Right atrium auricular region (tissue), 2 donors: ENCODE measurements around the gene HDAC9. TPM values are rescaled to one million over a fixed set of nuclear protein-coding genes. Genes with fewer than 3 reads are reported as not detected.

ENCODE experiments used
- DNase-seq: peaks from one replicate; pipeline ENCODE4 v3.0.0-alpha.2; 2019; ENCODE audit warnings: low spot score
- H3K27ac ChIP-seq, 2 donors: fragments of 200-600 bp; sonication (generic); 1 replicate in 1 of 2; 2 replicates in 1 of 2; pipeline ENCODE4 v1.5.1; 2016 to 2019
- H3K27me3 ChIP-seq, 2 donors: fragments of 200-600 bp; sonication (generic); one replicate each; pipeline versions ENCODE4 v1.5.1 to v1.6.0; 2017 to 2019
- H3K36me3 ChIP-seq: fragments of 200-600 bp; sonication (generic); one replicate; pipeline ENCODE4 v1.5.1; 2016
- H3K4me1 ChIP-seq, 2 donors: fragments of 200-600 bp; sonication (generic); one replicate each; pipeline versions ENCODE4 v1.5.1 to v1.6.0; 2017 to 2019
- H3K4me3 ChIP-seq, 2 donors: fragments of 200-600 bp; sonication (generic); 1 replicate in 1 of 2; 2 replicates in 1 of 2; pipeline ENCODE4 v1.5.1; 2017 to 2019; ENCODE audit warnings: mild to moderate bottlenecking in 1 of 2, moderate library complexity in 1 of 2
- H3K9me3 ChIP-seq, 2 donors: fragments of 200-600 bp; sonication (generic); one replicate each; pipeline ENCODE4 v1.5.1; 2019
- total RNA-seq, 2 donors: library from RNA; depleted of rRNA; stranded (reverse); fragments of >200 nt; gene quantifications; one replicate each; pipeline ENCODE4 v1.1.0, GENCODE V29; 2016
- TF ChIP-seq, protein P1 (sequence below), 2 donors: fragments of 200-600 bp; sonication (generic); IDR thresholded peaks; one replicate each; pipeline ENCODE4 v1.5.1; 2019; ENCODE audit warnings: antibody characterized with exemption in 2 of 2

HDAC9 gene
- total RNA-seq, 2 donors from 2014 or later = 16.6 to 28.0 TPM

DNA sequence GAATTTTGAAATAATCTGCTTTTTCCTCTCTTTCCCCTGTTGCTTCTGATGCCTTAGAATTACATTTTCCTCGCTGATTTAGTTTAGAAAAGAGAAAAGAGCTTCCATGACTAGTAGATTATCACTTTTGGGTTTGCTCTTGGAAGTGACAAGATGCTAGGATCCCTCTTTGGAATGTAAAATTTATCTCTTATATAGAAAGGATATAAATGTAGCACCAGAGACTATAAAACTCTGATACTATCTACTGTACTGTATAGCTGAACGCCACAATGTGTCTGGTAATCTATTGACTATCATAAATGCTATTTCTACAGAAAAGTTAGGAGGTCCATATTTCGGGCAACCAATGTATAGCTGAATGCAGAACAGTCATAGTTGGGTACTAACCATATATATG, 1.1 kb upstream of the HDAC9 start:
- peaks cover 0 to 23% of the 10 kb centered on the region in 2 donors for H3K4me1 ChIP-seq
- TF ChIP-seq, protein P1, sequence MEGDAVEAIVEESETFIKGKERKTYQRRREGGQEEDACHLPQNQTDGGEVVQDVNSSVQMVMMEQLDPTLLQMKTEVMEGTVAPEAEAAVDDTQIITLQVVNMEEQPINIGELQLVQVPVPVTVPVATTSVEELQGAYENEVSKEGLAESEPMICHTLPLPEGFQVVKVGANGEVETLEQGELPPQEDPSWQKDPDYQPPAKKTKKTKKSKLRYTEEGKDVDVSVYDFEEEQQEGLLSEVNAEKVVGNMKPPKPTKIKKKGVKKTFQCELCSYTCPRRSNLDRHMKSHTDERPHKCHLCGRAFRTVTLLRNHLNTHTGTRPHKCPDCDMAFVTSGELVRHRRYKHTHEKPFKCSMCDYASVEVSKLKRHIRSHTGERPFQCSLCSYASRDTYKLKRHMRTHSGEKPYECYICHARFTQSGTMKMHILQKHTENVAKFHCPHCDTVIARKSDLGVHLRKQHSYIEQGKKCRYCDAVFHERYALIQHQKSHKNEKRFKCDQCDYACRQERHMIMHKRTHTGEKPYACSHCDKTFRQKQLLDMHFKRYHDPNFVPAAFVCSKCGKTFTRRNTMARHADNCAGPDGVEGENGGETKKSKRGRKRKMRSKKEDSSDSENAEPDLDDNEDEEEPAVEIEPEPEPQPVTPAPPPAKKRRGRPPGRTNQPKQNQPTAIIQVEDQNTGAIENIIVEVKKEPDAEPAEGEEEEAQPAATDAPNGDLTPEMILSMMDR (IDR thresholded peaks at IDR 0.05) = no peak
- DNase-seq = no peak
- no peak overlapping the region for H3K4me3 ChIP-seq
- H3K27ac ChIP-seq = peak overlapping the region; percentile 77 to 82
- no peaks in the 10 kb centered on the region for H3K9me3 ChIP-seq
- no peaks in the 10 kb centered on the region for H3K27me3 ChIP-seq
- no peaks in the 10 kb centered on the region for H3K36me3 ChIP-seq

DNA sequence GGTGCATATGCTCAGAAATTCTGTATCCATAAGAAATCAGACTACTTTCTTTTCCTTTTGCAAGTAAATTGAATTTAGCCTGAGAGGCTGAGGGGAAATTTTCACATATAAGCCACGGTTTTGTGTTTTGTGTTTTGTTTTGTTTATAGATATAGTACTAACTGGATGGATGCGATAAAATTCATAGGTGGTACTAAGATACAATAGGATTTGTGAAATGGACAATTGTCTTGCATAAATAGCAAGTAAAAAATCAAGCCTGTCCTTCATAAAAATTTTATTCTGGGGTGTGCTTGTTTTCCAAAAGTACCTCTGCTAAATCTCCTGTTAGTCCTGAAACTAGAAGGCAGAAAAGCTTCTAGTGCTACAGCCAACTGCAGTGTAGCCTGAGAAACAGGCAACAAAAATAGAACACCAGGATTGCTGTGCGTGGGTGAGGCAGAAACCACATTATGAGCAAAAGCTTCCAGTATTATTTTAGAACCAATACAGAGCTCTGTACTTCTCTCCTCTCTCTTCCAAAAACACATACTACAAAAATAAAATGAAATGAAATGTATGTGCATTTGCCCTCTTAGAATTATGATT, 634 bp upstream of the HDAC9 start:
- TF ChIP-seq, protein P1 (IDR thresholded peaks at IDR 0.05) = no peak
- no peak for DNase-seq
- Histone ChIP-seq H3K9me3 (no peaks in the 10 kb centered on the region), H3K4me1 (peaks cover 0 to 24% of the 10 kb centered on the region in 2 donors), H3K27ac (peak overlapping the region; percentile 77 to 82), H3K27me3 (no peaks in the 10 kb centered on the region), H3K4me3 (peak overlapping the region; percentile 37 to 47), H3K36me3 (no peaks in the 10 kb centered on the region)

DNA sequence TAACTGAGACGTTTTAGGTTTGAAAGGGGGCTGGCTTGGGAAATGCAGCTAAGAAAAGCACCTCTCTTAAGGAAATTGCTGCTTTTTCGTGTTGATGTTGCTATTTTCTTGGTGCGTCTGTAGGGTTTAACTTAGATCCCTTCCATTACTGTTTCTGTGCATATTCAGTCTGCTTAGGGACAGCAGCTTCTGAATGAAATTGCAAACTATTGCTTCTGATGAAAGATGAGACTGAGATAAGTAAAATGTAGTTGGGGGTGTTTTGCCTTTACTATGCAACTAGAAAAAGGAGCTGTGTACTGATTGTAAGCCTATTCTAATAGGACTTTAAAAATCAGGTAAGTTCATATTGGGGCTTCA, 772 bp downstream of the HDAC9 start:
- Histone ChIP-seq H3K4me3 (peak overlapping the region; percentile 37 to 47), H3K27ac (peak overlapping the region; percentile 77 to 82), H3K9me3 (no peaks in the 10 kb centered on the region), H3K36me3 (no peaks in the 10 kb centered on the region), H3K27me3 (no peaks in the 10 kb centered on the region), H3K4me1 (peaks cover 0 to 24% of the 10 kb centered on the region in 2 donors)
- no peak for DNase-seq
- TF ChIP-seq, protein P1 (IDR thresholded peaks at IDR 0.05) = no peak

DNA sequence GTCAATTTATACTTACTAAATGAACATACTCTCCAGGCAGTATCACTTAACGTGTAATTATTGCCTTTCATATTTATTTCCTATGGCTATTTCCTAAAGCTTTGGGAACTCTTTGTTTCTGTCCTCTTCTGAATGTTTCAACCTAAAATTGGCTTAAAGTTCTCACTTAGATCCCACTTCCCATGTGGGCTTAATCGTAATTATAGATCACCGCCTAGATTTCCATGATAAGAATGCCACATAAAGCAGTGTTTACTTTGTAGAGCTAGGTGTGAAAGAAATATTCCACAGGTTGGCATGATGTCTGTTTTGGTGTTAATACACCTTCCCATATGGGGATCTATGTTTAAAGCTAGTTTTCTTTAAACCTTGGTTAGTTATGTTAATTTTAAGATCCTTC, 1.5 kb downstream of the HDAC9 start:
- DNase-seq = no peak
- peaks cover 0 to 24% of the 10 kb centered on the region in 2 donors for H3K4me1 ChIP-seq
- H3K36me3 ChIP-seq = no peaks in the 10 kb centered on the region
- no peaks in the 10 kb centered on the region for H3K27me3 ChIP-seq
- peak overlapping the region; percentile 77 to 82 for H3K27ac ChIP-seq
- no peaks in the 10 kb centered on the region for H3K9me3 ChIP-seq
- TF ChIP-seq, protein P1 (IDR thresholded peaks at IDR 0.05) = no peak
- H3K4me3 ChIP-seq = peak overlapping the region; percentile 9 to 47

DNA sequence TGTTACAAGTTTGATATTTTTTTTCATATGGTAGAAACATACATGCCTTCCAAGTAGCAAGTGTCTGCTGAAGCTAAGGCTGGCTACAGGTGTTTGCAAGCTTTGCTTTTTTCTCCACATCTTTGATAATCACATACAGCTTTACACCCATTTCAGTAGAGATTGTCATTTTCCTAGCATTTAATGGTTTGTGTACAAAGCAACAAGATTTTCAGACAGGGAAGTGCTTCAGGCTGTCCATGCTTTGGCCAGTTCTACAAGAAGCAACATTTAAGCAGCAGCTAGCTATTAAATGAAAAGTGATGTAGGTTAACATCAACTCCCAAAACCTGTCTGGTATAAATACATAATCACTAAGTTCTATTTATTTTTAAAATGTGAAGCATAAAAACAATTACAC, 2.3 kb downstream of the HDAC9 start:
- Histone ChIP-seq H3K27me3 (no peaks in the 10 kb centered on the region), H3K36me3 (no peaks in the 10 kb centered on the region), H3K4me1 (peaks cover 0 to 24% of the 10 kb centered on the region in 2 donors), H3K27ac (peak overlapping the region; percentile 77 to 82), H3K9me3 (no peaks in the 10 kb centered on the region), H3K4me3 (peak overlapping the region; percentile 9 to 47)
- TF ChIP-seq, protein P1 (IDR thresholded peaks at IDR 0.05) = no peak
- DNase-seq = no peak

DNA sequence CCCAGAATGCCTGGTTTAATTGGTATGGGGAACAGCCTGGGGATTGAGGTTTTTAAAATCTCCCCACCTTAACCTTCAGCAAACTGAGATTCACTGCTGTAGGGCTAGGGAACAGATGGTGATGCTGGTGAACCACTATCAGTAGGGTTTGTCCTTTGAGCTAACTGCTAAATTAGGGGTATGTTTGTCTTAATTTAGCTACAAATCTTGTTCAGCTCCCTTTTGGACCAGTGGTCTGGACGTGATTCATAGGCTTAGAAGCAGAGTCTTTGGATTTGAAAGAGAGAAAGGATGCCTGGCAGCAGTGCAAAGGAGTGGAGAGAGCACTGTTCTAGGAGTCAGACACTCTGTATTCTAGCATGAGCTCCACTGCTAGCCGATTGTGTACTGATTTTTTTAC, 2.8 kb downstream of the HDAC9 start:
- Histone ChIP-seq H3K27me3 (no peaks in the 10 kb centered on the region), H3K4me1 (peaks cover 0 to 24% of the 10 kb centered on the region in 2 donors), H3K9me3 (no peaks in the 10 kb centered on the region), H3K27ac (peak overlapping the region in 1 of 2 donors; percentile 82), H3K36me3 (no peaks in the 10 kb centered on the region), H3K4me3 (no peak overlapping the region)
- TF ChIP-seq, protein P1 (IDR thresholded peaks at IDR 0.05) = no peak
- no peak for DNase-seq
